ENCODE results near the gene FBXO10.

The FBXO10 gene

DNA sequence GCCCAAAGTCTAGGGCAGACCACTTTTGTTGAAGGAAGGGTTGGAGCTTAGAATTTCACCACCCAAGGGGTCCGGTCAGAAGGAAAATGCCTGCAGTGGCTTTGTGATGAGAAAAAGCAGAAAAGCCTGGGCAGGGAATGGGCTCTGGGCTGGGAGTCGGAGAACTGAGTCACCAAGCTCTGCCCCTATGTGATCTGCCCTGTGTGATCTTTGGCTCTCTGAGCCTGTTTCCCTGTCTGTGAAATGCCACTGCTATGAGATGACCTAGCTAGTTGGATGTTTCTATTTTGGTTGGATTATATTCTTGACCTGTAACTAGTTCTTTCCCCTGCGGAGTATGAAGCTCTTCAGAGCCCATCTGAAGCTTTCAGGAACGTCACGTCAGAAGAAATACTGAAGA lies 80.6 kb downstream of the FBXO10 start:
- Histone ChIP-seq H3K4me3 (replicated peaks; ENCODE audit: low read depth, low read length) (no peak overlapping the region), H3K27me3 (replicated peaks; ENCODE audit: control insufficient read depth, insufficient read depth, low read length) (no peaks in the 10 kb centered on the region), H3K36me3 (ENCODE audit: control insufficient read depth, insufficient read depth, low read length) (peaks cover 35% of the 10 kb centered on the region)
- TF ChIP-seq, protein P1, sequence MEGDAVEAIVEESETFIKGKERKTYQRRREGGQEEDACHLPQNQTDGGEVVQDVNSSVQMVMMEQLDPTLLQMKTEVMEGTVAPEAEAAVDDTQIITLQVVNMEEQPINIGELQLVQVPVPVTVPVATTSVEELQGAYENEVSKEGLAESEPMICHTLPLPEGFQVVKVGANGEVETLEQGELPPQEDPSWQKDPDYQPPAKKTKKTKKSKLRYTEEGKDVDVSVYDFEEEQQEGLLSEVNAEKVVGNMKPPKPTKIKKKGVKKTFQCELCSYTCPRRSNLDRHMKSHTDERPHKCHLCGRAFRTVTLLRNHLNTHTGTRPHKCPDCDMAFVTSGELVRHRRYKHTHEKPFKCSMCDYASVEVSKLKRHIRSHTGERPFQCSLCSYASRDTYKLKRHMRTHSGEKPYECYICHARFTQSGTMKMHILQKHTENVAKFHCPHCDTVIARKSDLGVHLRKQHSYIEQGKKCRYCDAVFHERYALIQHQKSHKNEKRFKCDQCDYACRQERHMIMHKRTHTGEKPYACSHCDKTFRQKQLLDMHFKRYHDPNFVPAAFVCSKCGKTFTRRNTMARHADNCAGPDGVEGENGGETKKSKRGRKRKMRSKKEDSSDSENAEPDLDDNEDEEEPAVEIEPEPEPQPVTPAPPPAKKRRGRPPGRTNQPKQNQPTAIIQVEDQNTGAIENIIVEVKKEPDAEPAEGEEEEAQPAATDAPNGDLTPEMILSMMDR (IDR thresholded peaks at IDR 0.05; ENCODE audit: insufficient read depth, low read length, poor library complexity, severe bottlenecking), result no peak
- DNase-seq (ENCODE audit: extremely low read depth, insufficient read length), result no peak

DNA sequence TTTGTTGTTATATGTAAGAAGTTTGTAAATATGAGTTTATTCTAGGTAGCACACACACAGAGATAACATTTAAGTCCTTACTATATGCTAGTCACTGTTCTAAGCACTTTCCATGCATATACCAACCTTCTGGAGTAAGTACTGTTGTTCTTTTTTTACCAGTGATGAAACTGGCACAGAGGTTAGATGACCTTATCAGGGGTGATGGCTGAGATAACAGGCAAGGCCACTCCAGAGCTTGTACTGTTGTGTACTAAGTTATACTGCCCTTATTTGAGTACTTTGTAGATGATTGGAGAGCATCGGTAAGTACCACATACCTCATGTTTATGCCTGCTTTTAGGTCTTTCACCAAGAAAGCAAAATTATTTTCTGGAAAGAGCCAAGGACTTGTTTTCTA lies 84.2 kb downstream of the FBXO10 start:
- Histone ChIP-seq H3K36me3 (ENCODE audit: control insufficient read depth, insufficient read depth, low read length) (peaks cover 26% of the 10 kb centered on the region), H3K27me3 (replicated peaks; ENCODE audit: control insufficient read depth, insufficient read depth, low read length) (no peaks in the 10 kb centered on the region), H3K4me3 (replicated peaks; ENCODE audit: low read depth, low read length) (no peak overlapping the region)
- TF ChIP-seq, protein P1 (IDR thresholded peaks at IDR 0.05; ENCODE audit: insufficient read depth, low read length, poor library complexity, severe bottlenecking), result no peak
- no peak for DNase-seq (ENCODE audit: extremely low read depth, insufficient read length)

DNA sequence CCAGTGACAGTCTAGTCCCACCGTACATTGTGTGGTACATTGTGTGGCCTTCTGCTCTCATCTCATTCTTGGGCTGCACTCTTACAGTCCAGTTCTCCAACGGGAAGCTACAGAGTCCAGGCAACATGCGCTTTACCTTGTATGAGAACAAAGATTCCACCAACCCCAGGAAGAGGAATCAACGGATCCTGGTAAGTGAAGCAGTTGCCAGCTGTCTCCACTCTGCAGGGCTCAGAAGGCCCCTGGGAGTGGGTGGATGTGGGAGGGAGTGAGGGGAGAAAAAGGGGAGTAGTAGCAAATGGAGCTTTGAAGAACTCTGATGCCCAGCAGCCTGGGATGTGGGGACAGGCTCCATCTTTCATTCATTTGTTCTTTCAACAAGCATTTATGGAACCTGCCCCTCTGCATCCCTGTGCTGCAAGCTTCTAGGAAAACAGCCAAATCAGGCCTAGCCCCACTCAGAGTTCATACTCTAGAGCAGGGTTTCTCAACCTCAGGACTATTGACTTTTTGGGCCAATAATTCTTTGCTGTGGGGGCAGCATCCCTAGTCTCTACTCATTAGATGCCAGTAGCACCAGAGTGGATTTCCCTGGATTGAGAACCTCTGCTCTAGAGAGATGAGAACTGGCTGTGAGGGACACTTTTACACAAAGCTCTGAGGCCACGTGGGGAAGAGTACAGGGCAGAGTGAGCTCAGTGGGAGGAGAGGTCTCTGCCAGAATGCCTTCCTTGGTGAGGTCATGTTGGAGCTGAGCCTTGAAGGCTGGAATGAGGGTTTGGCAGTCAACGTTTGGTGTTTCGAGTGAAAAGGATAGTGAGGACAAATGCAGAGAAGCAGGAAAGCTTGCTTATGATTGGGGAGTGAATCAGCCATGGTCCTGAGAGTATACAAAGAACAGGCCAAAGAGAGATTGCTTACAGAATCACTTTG lies 89.3 kb downstream of the FBXO10 start:
- Histone ChIP-seq H3K36me3 (ENCODE audit: control insufficient read depth, insufficient read depth, low read length) (peaks cover 2% of the 10 kb centered on the region), H3K27me3 (replicated peaks; ENCODE audit: control insufficient read depth, insufficient read depth, low read length) (no peaks in the 10 kb centered on the region), H3K4me3 (replicated peaks; ENCODE audit: low read depth, low read length) (peak overlapping the region; percentile 95)
- TF ChIP-seq, protein P1 (IDR thresholded peaks at IDR 0.05; ENCODE audit: insufficient read depth, low read length, poor library complexity, severe bottlenecking), result no peak
- no peak for DNase-seq (ENCODE audit: extremely low read depth, insufficient read length)

DNA sequence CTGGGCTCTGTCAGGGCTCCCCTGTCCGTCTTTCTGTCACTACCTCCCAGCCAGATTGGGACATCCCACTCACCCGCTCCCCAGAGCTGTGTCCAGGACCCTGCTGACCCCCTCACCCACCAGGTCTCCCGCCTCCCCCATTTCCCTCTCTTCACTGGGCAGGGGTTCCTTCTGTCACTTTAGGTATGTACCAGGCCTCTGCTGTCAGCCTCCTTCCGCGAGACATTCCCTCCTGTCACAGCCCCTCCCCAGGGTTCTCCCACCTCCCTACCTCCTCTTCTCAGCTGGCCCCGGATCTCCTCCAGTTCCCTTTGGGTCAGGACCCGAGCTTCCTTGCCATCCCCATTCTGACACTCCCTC lies 89.9 kb downstream of the FBXO10 start:
- no peak for DNase-seq (ENCODE audit: extremely low read depth, insufficient read length)
- Histone ChIP-seq H3K4me3 (replicated peaks; ENCODE audit: low read depth, low read length) (peak overlapping the region; percentile 95), H3K27me3 (replicated peaks; ENCODE audit: control insufficient read depth, insufficient read depth, low read length) (no peaks in the 10 kb centered on the region), H3K36me3 (ENCODE audit: control insufficient read depth, insufficient read depth, low read length) (peaks cover 2% of the 10 kb centered on the region)
- TF ChIP-seq, protein P1 (IDR thresholded peaks at IDR 0.05; ENCODE audit: insufficient read depth, low read length, poor library complexity, severe bottlenecking), result no peak

DNA sequence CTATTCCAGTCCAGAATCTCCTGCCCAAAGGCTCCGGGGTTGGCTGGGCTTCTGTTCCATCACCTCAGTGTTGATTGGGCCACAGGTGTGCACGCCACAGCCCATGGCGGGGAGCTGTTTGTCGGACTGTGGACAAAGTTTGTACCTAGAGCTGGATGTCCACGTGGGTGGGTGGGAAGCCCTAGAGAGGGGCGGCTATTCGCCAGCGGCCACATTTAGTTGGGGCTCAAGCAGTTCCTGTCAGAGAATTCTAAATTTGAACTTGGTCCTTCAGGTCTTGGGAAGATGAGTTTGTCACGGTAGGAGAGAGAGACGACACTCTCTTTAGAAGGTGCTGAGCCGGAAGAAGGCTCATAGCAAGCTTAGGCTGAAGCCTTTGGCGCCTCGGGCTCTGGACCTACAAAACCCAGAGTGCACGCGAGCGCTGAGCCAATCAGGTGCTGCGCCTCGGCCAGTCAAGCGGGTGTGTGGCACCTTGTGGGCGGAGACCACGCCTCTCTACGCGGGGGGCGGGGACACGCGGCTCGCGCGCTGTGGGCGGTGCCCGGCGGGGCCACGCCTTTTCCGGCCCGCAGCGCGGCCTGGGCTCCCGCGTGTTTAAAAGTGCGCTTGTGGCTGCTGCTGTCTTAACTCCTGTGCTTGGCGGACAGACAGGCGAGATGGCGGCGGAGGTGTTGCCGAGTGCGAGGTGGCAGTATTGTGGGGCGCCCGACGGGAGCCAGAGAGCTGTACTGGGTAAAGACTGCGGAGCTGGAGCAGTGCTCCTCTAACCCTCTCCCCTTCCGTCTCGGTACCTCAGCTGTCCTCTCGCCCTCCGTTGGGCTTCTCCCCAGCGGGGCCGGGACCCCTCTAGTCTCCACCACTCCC lies 90.6 kb downstream of the FBXO10 start, which contains the start of gene POLR1E:
TSS of gene POLR1E (plus strand) at position 560 of the 867 bp plus-strand sequence. CDS start at position 660, 100 bp downstream.
- H3K27me3 ChIP-seq (replicated peaks; ENCODE audit: control insufficient read depth, insufficient read depth, low read length), result no peaks in the 10 kb centered on the region
- TF ChIP-seq, protein P1 (IDR thresholded peaks at IDR 0.05; ENCODE audit: insufficient read depth, low read length, poor library complexity, severe bottlenecking), result no peak
- peak within 1 kb of the TSS; percentile 95 for H3K4me3 ChIP-seq (replicated peaks; ENCODE audit: low read depth, low read length)
- H3K36me3 ChIP-seq (ENCODE audit: control insufficient read depth, insufficient read depth, low read length), result peaks cover 2% of the 10 kb centered on the region
- peak; percentile 97 for DNase-seq (ENCODE audit: extremely low read depth, insufficient read length)
